ENCODE results near the gene CLEC4E.
"Not testable (repeated sequence)": the region's sequence is repeated elsewhere in the genome, so short reads cannot be mapped to it uniquely, and the experiment has no call there.

Gene CLEC4E

DNA sequence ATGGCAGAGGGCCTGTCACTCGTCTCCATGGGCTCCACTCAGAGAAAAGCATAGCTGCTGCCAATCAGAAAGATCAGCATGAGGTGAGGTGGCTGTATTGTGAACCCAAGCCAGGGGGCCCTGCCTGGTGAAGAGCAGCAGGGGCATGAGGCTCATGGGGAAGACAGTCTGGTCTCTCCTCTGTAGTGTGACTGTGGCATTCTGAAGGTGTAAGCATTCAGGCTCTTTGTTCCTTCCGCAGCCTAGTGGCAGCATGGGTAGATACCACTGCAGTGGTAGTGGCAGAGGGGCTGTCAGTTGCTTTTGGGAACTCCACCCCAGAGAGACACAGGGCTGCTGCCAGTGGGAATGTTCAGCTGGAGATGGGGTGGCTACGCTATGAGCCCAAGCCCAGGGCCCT lies 32.5 kb downstream of the CLEC4E start:
- H3K27ac ChIP-seq, result no peak overlapping the region
- no peak for TF ChIP-seq ZFX (IDR thresholded peaks at IDR 0.05; ENCODE audit: borderline replicate concordance)
- TF ChIP-seq, protein P1, sequence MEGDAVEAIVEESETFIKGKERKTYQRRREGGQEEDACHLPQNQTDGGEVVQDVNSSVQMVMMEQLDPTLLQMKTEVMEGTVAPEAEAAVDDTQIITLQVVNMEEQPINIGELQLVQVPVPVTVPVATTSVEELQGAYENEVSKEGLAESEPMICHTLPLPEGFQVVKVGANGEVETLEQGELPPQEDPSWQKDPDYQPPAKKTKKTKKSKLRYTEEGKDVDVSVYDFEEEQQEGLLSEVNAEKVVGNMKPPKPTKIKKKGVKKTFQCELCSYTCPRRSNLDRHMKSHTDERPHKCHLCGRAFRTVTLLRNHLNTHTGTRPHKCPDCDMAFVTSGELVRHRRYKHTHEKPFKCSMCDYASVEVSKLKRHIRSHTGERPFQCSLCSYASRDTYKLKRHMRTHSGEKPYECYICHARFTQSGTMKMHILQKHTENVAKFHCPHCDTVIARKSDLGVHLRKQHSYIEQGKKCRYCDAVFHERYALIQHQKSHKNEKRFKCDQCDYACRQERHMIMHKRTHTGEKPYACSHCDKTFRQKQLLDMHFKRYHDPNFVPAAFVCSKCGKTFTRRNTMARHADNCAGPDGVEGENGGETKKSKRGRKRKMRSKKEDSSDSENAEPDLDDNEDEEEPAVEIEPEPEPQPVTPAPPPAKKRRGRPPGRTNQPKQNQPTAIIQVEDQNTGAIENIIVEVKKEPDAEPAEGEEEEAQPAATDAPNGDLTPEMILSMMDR (IDR thresholded peaks at IDR 0.05), result no peak

DNA sequence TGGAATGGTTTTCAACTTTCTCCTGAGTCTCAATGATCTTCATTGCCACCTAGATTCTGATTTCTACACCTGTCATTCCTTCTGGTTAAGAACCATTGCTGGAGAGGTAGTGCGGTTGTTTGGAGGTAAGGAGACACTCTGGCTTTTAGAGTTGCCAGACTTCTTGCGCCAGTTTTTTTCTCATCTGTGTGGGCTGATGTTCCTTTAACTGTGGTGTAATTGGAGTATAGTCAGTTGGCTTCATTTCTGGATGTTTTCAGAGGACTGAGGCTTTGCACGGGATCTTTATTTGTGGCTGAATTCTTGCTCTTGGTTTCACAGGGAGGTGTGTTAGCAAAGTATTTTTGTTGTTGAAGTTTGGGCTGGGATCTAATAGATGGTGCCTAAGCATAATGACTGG lies 33.1 kb downstream of the CLEC4E start:
- no peak overlapping the region for H3K27ac ChIP-seq
- TF ChIP-seq, protein P1 (IDR thresholded peaks at IDR 0.05), result no peak
- TF ChIP-seq ZFX (IDR thresholded peaks at IDR 0.05; ENCODE audit: borderline replicate concordance), result no peak

DNA sequence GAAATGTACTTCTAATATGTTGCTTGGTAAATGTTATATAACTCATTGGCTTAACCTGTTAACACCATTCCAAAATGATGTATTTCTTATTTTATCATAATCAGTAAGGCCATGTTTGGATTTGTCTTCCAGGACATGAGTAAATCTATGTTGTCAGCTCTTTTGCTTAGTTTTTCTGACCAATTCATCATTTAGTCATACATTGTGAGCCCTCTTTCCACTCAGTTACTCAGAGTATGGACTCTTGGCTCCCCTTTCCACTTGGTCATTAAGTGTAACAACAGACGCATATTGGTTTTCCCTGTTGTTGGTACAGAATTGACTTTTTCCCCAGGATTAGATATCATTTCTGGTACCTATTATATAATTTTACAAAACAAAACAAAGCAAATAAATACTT lies 36.4 kb downstream of the CLEC4E start:
- TF ChIP-seq ZFX (IDR thresholded peaks at IDR 0.05; ENCODE audit: borderline replicate concordance), result no peak
- TF ChIP-seq, protein P1 (IDR thresholded peaks at IDR 0.05), result no peak
- H3K27ac ChIP-seq, result no peak overlapping the region

DNA sequence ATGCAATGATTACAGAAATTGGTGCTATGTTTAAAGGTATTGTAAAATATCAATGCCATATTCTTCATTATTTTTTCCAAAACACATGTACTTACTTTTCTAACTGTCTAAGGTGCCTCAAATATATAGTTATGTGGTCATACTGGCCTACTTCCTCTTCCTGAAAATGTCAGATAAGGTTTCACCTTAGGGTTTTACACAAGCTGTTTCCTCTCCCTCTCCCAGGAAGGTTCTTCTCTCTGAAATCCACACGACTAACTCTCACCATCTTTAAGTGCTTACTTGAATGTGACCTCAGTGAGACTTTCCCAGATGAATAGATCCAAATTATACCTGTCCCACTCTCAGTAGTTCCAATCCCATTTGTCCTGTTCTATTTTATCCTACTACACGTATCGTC lies 39.0 kb downstream of the CLEC4E start:
- TF ChIP-seq, protein P1 (IDR thresholded peaks at IDR 0.05), result no peak
- no peak for TF ChIP-seq ZFX (IDR thresholded peaks at IDR 0.05; ENCODE audit: borderline replicate concordance)
- no peak overlapping the region for H3K27ac ChIP-seq

DNA sequence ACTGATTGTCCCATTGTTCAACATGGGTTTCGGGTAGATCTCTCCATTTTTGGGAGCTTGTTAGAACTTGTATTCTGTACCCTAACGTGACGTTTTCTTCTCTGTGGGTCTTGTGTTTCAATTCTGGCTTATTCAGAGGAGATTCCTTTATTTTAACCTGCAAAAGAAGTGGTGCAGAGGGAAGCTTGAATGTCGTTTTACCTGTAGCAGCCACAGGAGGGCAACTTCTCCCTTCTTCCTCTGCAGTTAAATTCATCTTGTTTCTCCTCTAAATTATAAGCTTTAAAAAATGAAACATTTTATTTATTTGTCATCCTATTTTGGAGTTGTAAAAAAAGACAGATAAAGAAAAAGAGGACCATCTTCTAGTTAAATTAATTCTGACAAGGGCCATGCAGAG lies 41.1 kb downstream of the CLEC4E start:
- no peak overlapping the region for H3K27ac ChIP-seq
- no peak for TF ChIP-seq ZFX (IDR thresholded peaks at IDR 0.05; ENCODE audit: borderline replicate concordance)
- TF ChIP-seq, protein P1 (IDR thresholded peaks at IDR 0.05), result peak; percentile 41

DNA sequence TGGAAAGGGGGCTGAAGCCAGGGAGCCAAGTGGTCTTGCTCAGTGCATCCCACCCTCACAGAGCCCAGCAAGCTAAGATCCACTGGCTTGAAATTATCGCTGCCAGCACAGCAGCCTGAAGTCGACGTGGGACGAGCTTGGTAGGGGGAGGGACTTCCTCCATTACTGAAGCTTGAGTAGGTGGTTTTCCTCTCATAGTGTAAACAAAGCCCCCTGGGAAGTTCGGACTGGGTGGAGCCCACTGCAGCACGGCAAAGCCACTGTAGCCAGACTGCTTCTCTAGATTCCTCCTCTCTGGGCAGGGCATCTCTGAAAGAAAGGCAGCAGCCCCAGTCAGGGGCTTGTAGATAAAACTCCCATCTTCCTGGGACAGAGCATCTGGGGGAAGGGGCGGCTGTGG lies 44.6 kb downstream of the CLEC4E start:
- not testable (repeated sequence) for H3K27ac ChIP-seq

DNA sequence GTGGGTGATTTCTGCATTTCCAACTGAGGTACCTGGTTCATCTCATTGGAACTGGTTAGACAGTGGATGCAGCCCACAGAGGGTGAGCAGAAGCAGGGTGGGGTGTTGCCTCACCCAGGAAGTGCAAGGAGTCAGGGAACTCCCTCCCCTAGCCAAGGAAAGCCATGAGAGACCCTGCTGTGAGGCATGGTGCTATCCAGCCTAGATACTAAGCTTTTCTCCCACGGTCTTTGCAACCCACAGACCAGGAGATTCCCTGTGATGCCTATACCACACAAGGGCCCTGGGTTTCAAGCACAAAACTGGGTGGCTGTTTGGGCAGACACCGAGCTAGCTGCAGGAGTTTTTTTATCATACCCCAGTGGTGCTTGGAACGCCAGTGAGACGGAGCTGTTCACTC lies 45.0 kb downstream of the CLEC4E start:
- not testable (repeated sequence) for H3K27ac ChIP-seq

DNA sequence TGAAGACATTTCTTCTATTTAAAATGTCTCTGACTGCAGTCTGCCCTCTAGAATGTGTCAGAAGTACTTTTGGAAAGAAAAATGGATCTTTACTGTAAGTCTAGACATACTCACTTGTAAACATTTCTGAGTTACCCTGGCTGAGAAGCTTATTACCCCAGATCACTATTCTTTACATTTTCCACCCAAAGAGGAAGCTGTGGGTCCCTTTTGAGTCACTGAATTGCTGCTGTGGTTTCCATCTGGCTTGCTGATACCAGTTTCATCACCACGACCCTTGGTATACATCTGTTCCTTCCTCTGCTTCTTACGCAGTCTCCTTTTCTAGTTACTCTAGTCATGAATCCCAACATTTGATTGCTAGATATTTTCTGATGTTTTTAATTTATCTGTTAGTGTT lies 47.6 kb downstream of the CLEC4E start:
- TF ChIP-seq ZFX (IDR thresholded peaks at IDR 0.05; ENCODE audit: borderline replicate concordance), result no peak
- TF ChIP-seq, protein P1 (IDR thresholded peaks at IDR 0.05), result no peak
- no peak overlapping the region for H3K27ac ChIP-seq

All from 22Rv1 (cell line).